Kidney epithelial cell (primary cell): ENCODE results near the gene FKBP14. TPM values are rescaled to one million over a fixed set of nuclear protein-coding genes. Genes with fewer than 3 reads are reported as not detected.

Experiments
- DNase-seq: peaks from one replicate; pipeline ENCODE4 v3.0.0-alpha.2; 2010; ENCODE audit warnings: low read depth
- H3K27me3 ChIP-seq: 2 replicates; pipeline ENCODE4 v1.6.0; 2011; ENCODE audit warnings: low read length; ENCODE audit not compliant: control insufficient read depth, insufficient read depth
- H3K36me3 ChIP-seq: 2 replicates; pipeline ENCODE4 v1.5.1; 2011; ENCODE audit warnings: low read length; ENCODE audit not compliant: control insufficient read depth, insufficient read depth
- H3K4me3 ChIP-seq: 2 replicates; pipeline ENCODE4 v1.5.1; 2011; ENCODE audit warnings: low read depth, mild to moderate bottlenecking, control low read depth, low read length
- total RNA-seq: library from RNA; depleted of rRNA; stranded (reverse); fragments of >200 nt; gene quantifications from 2 replicates; pipeline ENCODE4 v1.2.3, GENCODE V29; 2015
- TF ChIP-seq, protein P1 (sequence below): IDR thresholded peaks from 2 replicates; pipeline ENCODE4 v1.5.1; 2011; ENCODE audit warnings: mild to moderate bottlenecking, moderate library complexity, low read length, control low read depth, inconsistent platforms; ENCODE audit not compliant: insufficient read depth, poor library complexity, severe bottlenecking

FKBP14 gene
- total RNA-seq, 1 donor from 2014 or later: 17.0 TPM

DNA sequence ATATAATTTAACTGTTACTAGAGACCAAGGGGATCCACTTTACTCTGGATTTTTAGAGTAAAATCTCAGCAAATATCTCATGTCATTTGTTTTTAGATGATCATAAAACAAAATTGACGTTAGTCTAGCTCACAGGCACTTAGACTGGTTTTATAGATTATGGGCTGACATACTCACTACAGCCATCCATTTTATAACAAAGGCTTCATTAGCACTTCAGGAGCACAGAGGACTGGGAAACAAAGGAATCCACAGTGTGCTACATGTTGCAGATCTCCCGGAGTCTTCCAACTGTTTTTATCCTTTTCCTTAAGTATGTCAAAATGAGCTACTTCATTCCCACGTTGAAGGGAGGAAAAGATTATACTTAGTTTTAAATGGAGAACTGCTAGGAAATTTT, 21.0 kb downstream of the FKBP14 start:
- H3K4me3 ChIP-seq: no peak overlapping the region
- no peaks in the 10 kb centered on the region for H3K36me3 ChIP-seq
- H3K27me3 ChIP-seq: no peaks in the 10 kb centered on the region
- TF ChIP-seq, protein P1, sequence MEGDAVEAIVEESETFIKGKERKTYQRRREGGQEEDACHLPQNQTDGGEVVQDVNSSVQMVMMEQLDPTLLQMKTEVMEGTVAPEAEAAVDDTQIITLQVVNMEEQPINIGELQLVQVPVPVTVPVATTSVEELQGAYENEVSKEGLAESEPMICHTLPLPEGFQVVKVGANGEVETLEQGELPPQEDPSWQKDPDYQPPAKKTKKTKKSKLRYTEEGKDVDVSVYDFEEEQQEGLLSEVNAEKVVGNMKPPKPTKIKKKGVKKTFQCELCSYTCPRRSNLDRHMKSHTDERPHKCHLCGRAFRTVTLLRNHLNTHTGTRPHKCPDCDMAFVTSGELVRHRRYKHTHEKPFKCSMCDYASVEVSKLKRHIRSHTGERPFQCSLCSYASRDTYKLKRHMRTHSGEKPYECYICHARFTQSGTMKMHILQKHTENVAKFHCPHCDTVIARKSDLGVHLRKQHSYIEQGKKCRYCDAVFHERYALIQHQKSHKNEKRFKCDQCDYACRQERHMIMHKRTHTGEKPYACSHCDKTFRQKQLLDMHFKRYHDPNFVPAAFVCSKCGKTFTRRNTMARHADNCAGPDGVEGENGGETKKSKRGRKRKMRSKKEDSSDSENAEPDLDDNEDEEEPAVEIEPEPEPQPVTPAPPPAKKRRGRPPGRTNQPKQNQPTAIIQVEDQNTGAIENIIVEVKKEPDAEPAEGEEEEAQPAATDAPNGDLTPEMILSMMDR: no peak
- DNase-seq: no peak

DNA sequence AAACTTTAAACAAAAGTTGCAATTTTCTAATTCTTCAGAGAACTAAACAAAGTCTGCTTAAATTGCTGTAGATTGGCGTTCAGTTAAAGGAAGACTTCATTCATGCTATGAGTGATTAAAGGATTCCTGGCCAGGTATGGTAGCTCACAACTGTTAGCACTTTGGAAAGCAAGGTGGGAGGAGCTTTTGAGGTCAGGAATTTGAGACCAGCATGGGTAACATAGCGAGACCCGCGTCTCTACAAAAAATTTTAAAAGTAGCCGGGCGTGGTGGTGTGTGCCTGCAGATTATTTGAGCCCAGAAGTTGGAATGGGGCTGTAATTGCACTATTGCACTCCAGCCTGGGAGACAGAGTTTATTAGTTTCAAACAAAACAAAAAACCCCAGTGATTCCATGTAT, 23.4 kb downstream of the FKBP14 start:
- TF ChIP-seq, protein P1: no peak
- Histone ChIP-seq H3K36me3 (no peaks in the 10 kb centered on the region), H3K4me3 (no peak overlapping the region), H3K27me3 (no peaks in the 10 kb centered on the region)
- no peak for DNase-seq

DNA sequence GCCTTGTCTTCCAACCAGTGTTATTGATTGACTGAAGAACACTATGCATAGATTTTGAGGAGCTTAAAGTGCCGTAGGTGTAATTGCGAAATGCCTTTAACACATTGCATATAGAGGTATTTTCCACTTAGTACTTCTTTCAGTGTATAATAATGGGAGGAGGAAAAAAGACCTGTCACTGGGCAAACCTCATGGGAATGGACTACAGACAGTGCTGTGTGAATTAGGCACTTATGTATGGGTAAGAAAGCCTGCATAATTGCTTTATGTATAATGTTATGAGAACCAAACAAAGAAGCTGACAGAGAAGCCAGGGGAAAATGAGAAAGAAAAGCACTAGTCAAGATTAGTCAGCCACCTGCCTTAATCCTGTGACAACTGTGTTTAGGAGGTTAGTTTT, 24.5 kb downstream of the FKBP14 start:
- no peak for DNase-seq
- no peaks in the 10 kb centered on the region for H3K27me3 ChIP-seq
- H3K4me3 ChIP-seq: no peak overlapping the region
- H3K36me3 ChIP-seq: no peaks in the 10 kb centered on the region
- TF ChIP-seq, protein P1: no peak

DNA sequence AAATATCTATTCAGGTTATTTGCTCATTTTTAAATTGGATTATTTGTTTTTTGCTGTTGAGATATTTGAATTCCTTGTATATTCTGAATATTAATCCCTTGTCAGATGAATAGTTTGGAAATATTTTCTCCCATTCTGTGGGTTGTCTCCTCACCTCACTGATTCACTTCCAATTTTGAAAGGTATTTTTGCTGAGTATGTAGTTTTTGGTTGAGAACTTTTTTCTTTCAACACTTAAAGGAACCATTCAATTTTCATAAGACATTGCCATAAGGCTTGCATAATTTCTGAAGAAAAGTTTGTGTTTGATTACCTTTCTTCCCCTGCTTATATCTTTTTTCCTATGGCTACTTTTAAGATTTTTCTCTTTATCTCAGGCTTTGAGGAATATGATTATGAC, 28.0 kb downstream of the FKBP14 start:
- no peak overlapping the region for H3K4me3 ChIP-seq
- no peaks in the 10 kb centered on the region for H3K27me3 ChIP-seq
- no peaks in the 10 kb centered on the region for H3K36me3 ChIP-seq
- TF ChIP-seq, protein P1: no peak
- no peak for DNase-seq

DNA sequence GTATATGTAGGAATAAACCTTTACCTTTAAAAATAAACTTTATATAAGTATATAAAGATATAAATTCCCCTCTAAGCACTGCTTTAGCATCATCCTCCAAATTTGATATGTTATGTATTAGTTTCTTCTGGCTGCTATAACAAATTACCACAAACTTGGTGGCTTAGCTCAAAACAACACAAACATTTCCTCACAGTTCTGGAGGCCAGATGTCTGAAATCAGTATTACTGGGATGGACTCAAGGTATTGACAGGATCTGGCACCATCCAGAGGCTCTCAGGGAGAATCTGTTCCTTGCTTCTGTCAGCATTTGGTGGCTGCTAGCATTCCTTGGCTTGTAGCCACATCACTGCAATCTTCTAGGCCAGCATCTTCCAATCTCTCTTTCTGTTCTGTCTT, 30.2 kb downstream of the FKBP14 start:
- no peak for DNase-seq
- H3K4me3 ChIP-seq: no peak overlapping the region
- no peaks in the 10 kb centered on the region for H3K36me3 ChIP-seq
- no peaks in the 10 kb centered on the region for H3K27me3 ChIP-seq
- TF ChIP-seq, protein P1: no peak

- Histone ChIP-seq H3K36me3 (no peaks in the 10 kb centered on the region), H3K27me3 (no peaks in the 10 kb centered on the region), H3K4me3 (no peak overlapping the region)
- DNase-seq: no peak
- TF ChIP-seq, protein P1: no peak
Observed at GRCh38 chr7:29995652-29996051, 30.9 kb downstream of the FKBP14 start.
